Bronchial epithelial cell (primary cell): ENCODE results near the gene FASLG. TPM values are rescaled to one million over a fixed set of nuclear protein-coding genes. Genes with fewer than 3 reads are reported as not detected.

Source experiments
- DNase-seq: peaks from one replicate; pipeline ENCODE4 v3.0.0-alpha.2; 2010; ENCODE audit warnings: low read depth
- FAIRE-seq: peaks from 2 replicates; lab custom pipeline; 2011; peaks lifted over from hg19 to GRCh38; lab: Jason Lieb, UNC
- H3K27me3 ChIP-seq: 2 replicates; pipeline ENCODE4 v1.5.1; 2011; ENCODE audit warnings: low read length; ENCODE audit not compliant: control insufficient read depth, insufficient read depth
- H3K36me3 ChIP-seq: 2 replicates; pipeline ENCODE4 v1.5.1; 2011; ENCODE audit warnings: low read length; ENCODE audit not compliant: control insufficient read depth, insufficient read depth
- H3K4me3 ChIP-seq: 2 replicates; pipeline ENCODE4 v1.5.1; 2011; ENCODE audit warnings: mild to moderate bottlenecking, low read depth, low read length, control low read depth
- total RNA-seq: library from RNA; depleted of rRNA; stranded (reverse); fragments of >200 nt; gene quantifications from 2 replicates; pipeline ENCODE4 v1.2.1, GENCODE V29; 2014
- TF ChIP-seq, protein P1 (sequence below): IDR thresholded peaks from 2 replicates; pipeline ENCODE4 v1.5.1; 2011; ENCODE audit warnings: mild to moderate bottlenecking, moderate library complexity, low read length, control low read depth, inconsistent platforms; ENCODE audit not compliant: insufficient read depth, severe bottlenecking

Gene FASLG
- total RNA-seq, 1 donor from 2014 or later = not detected

DNA sequence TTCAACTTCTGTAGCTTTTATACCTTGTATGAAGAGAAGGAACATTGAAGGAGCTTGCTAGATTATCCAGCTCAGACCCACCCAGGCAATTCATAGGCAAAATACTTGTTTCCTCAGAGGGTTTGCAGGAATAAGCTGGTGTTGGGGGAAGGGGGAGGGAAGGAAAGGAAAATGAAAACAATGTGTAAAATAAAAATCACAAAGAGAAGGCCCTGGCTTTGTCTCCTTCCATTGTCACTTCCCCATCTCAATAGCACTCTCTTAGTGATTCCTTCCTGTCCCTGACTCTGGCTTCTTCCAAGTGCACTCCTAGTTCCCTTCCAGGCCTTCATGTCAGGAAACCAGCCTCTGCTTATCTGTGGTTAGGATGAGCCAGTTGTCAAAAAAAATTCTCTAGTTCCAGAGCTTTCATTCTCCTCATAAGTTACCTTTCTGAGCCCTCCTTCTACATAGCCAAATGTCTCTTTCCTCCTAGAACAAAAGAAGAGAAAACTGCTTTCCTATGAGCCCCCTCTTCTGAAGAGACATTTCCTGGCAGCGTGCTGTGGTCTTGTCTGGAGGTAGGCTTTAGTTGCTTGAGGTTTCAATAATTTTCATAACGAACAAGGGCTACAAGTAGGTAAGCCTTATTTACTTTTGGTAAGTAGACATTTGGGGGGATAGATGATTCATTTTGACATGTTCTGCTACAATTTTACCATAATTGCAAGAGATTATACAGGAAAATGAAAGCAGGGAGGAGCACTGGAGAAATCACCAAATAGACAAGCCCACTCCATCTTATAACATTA, 45.7 kb downstream of the FASLG start:
- FAIRE-seq = no peak
- no peaks in the 10 kb centered on the region for H3K27me3 ChIP-seq
- TF ChIP-seq, protein P1, sequence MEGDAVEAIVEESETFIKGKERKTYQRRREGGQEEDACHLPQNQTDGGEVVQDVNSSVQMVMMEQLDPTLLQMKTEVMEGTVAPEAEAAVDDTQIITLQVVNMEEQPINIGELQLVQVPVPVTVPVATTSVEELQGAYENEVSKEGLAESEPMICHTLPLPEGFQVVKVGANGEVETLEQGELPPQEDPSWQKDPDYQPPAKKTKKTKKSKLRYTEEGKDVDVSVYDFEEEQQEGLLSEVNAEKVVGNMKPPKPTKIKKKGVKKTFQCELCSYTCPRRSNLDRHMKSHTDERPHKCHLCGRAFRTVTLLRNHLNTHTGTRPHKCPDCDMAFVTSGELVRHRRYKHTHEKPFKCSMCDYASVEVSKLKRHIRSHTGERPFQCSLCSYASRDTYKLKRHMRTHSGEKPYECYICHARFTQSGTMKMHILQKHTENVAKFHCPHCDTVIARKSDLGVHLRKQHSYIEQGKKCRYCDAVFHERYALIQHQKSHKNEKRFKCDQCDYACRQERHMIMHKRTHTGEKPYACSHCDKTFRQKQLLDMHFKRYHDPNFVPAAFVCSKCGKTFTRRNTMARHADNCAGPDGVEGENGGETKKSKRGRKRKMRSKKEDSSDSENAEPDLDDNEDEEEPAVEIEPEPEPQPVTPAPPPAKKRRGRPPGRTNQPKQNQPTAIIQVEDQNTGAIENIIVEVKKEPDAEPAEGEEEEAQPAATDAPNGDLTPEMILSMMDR = no peak
- no peak overlapping the region for H3K4me3 ChIP-seq
- no peaks in the 10 kb centered on the region for H3K36me3 ChIP-seq
- DNase-seq = no peak

DNA sequence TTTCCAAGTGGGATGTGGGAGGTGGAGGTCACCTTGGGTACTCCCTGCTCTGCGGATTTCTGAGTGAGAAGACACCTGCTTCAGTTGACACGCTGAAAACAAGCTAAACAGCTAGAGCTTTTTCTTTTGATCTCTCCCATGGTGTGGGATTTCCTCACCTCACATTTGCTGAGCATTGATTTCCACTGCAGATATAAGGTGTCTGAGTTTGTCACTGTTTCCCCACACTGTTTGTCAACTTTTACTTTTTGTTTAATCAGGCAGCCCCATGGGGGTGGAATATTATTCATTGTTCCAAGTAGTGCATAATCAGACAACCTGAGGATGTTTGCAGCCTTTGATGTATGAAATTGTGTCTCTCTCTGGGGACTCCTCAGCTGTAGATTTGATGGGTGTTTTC, 49.5 kb downstream of the FASLG start:
- DNase-seq (no peak), FAIRE-seq (no peak)
- H3K4me3 ChIP-seq = no peak overlapping the region
- H3K36me3 ChIP-seq = no peaks in the 10 kb centered on the region
- H3K27me3 ChIP-seq = no peaks in the 10 kb centered on the region
- TF ChIP-seq, protein P1 = no peak

DNA sequence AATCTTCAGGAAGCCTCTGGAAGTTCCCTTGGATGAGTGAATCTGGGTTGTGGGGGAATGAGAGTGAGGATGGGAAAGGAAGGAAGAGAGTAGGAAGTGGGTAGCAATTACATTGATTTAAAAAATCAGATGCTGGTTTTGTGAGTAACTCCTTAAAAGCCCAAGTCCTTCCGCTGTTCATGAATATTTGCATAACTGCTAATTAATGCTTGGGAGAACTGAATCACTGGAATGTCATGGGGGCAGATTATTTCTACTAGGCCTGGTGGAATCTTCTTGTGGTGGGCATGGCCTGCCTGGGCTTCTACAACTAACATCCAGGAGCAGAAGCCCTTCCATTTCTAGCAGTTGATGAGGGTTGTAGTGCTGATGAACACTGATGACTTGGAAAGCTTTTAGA, 52.7 kb downstream of the FASLG start:
- no peaks in the 10 kb centered on the region for H3K36me3 ChIP-seq
- FAIRE-seq = no peak

DNA sequence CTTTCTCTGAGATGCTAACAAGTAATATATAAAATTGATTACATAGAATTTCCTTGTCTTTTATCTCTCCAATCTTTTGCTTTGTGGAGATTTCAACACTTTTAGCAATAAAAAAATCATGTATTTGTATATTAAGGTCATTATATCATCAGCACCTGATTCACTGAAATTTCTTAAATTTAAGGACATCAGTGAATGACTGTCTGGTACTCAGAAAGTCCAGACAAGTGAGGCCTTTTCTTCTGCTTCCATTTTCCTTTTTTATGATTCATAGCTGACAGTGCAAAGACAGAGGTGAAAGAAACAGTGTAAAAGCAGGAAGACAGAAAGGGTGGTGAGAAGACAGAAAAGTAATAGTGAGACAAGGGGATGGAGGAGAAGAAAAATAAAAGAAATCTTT, 54.6 kb downstream of the FASLG start:
- no peak overlapping the region for H3K4me3 ChIP-seq
- FAIRE-seq (no peak), DNase-seq (no peak)
- TF ChIP-seq, protein P1 = no peak
- no peaks in the 10 kb centered on the region for H3K36me3 ChIP-seq
- H3K27me3 ChIP-seq = no peaks in the 10 kb centered on the region

More for the DNA sequence above, 52.7 kb downstream of the FASLG start:
- Histone ChIP-seq H3K27me3 (no peaks in the 10 kb centered on the region), H3K4me3 (no peak overlapping the region)
- TF ChIP-seq, protein P1 = no peak
- DNase-seq = no peak

Other genes starting within 250 kb of the FASLG start
- gene C1orf105, start 238.4 kb upstream of the FASLG start, total RNA-seq = not detected in 2 replicates
- 16.8 and 16.9 TPM in 2 replicates for gene PIGC, start 215.0 kb upstream of the FASLG start, total RNA-seq
- 11.3 and 12.4 TPM in 2 replicates for gene SUCO, start 126.0 kb upstream of the FASLG start, total RNA-seq